Measurements from ENCODE around the gene ZNF793.

ZNF793 gene

DNA sequence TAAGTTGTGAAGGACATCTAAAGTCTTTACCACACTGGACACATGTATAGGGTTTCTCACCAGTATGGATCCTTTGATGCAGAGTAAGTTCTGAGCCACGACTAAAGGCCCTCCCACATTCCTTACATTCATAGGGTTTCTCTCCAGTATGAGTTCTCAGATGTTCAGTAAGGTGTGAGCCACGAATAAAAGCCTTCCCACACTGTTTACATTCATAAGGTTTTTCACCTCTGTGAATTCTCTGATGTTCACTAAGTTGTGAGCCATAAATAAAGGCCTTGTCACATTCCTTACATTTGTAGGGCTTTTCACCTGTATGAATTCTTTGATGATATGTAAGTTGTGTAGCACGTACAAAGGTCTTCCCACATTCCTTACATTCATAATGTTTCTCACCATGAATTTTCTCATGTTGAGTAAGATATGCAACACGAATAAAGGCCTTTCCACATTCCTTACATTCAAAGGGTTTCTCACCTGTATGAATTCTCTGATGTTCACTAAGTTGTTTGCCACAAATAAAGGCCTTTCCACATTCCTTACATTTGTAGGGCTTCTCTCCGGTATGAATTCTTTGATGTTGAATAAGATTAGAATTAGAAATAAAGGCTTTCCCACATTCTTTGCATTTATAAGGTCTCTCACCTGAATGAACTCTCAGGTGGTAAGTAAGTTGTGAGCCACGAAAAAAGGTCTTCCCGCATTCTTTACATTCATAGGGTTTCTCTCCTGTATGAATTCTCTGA lies 58.1 kb downstream of the ZNF793 start:
- ChIA-PET CTCF (interaction anchor here (1.2 kb wide), 1 partner anchor 18 kb away, joined by 4 read pairs; no protein-coding TSS in a partner anchor), POLR2A (no interaction called here)
- DNase-seq: peak in 1 of 3 donors; percentile 8
- Histone ChIP-seq H3K36me3 (ENCODE audit: control insufficient read depth in 4 of 4, insufficient read depth in 4 of 4, low read length in 3 of 4) (peaks cover 19 to 73% (median 22%) of the 10 kb centered on the region in 4 experiments), H3K4me3 (ENCODE audit: control insufficient read depth in 1 of 7, extremely low read depth in 1 of 7, insufficient read depth in 4 of 7, low read depth in 2 of 7, low read length in 6 of 7) (no peak overlapping the region), H3K27me3 (replicated peaks in 2 of 5; ENCODE audit: control insufficient read depth in 4 of 5, insufficient read depth in 5 of 5, low read length in 4 of 5) (no peaks in the 10 kb centered on the region), H3K4me1 (ENCODE audit: control extremely low read depth in 1 of 4, control insufficient read depth in 4 of 4, insufficient read depth in 4 of 4, low read length in 3 of 4) (no peaks in the 10 kb centered on the region), H3K27ac (ENCODE audit: insufficient read depth in 1 of 2, low read depth in 1 of 2, low read length in 2 of 2, poor library complexity in 1 of 2, severe bottlenecking in 2 of 2) (no peak overlapping the region), H3K9me3 (ENCODE audit: control extremely low read depth in 1 of 5, control insufficient read depth in 4 of 5, insufficient read depth in 2 of 5, low read depth in 1 of 5, low read length in 4 of 5) (peaks cover 31 to 89% (median 61%) of the 10 kb centered on the region in 5 experiments)
- WGBS (ENCODE audit: insufficient coverage): 100% methylated on average over 1 of the region's 7 CpGs

DNA sequence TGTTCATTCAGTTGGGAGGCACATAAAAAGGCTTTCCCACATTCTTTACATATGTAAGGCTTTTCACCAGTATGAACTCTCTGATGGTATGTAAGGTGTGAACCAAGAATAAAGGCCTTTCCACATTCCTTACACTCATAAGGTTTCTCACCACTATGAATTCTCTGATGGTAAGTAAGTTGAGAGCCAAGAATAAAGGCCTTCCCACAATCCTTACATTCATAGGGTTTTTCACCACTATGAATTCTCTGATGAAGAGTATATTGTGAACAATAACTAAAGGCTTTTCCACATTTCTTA lies 58.6 kb downstream of the ZNF793 start:
- ChIA-PET POLR2A (no interaction called here), CTCF (interaction anchor here (1.2 kb wide), 1 partner anchor 18 kb away, joined by 4 read pairs; no protein-coding TSS in a partner anchor)
- Histone ChIP-seq H3K4me1 (ENCODE audit: control extremely low read depth in 1 of 4, control insufficient read depth in 4 of 4, insufficient read depth in 4 of 4, low read length in 3 of 4) (no peaks in the 10 kb centered on the region), H3K27ac (ENCODE audit: insufficient read depth in 1 of 2, low read depth in 1 of 2, low read length in 2 of 2, poor library complexity in 1 of 2, severe bottlenecking in 2 of 2) (no peak overlapping the region), H3K9me3 (ENCODE audit: control extremely low read depth in 1 of 5, control insufficient read depth in 4 of 5, insufficient read depth in 2 of 5, low read depth in 1 of 5, low read length in 4 of 5) (peaks cover 32 to 88% (median 66%) of the 10 kb centered on the region in 5 experiments), H3K4me3 (ENCODE audit: control insufficient read depth in 1 of 7, extremely low read depth in 1 of 7, insufficient read depth in 4 of 7, low read depth in 2 of 7, low read length in 6 of 7) (no peak overlapping the region), H3K36me3 (ENCODE audit: control insufficient read depth in 4 of 4, insufficient read depth in 4 of 4, low read length in 3 of 4) (peaks cover 24 to 72% (median 25%) of the 10 kb centered on the region in 4 experiments), H3K27me3 (replicated peaks in 2 of 5; ENCODE audit: control insufficient read depth in 4 of 5, insufficient read depth in 5 of 5, low read length in 4 of 5) (no peaks in the 10 kb centered on the region)
- no peak for DNase-seq

DNA sequence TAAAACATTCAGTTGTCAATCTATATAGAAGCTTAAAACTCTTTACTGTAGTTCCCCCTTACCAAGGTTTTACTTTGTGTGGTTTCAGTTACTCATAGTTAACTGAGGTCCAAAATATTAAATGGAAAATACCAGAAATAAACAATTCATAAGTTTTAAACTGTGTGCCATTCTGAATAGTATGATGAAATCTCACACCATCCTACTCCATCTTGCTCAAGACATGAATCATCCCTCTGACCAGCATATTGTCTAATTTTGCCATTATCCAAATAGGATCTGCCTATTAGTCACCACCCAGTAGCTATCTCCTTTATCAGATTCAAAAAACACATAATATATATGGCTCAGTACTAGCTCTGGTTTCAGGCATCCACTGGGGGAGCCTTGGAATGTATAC lies 65.5 kb downstream of the ZNF793 start:
- POLR2A ChIA-PET: interaction anchor here (0.6 kb wide), 1 partner anchor 229 kb away, joined by 3 read pairs; no protein-coding TSS in a partner anchor
- Histone ChIP-seq H3K27me3 (replicated peaks in 2 of 5; ENCODE audit: control insufficient read depth in 4 of 5, insufficient read depth in 5 of 5, low read length in 4 of 5) (no peaks in the 10 kb centered on the region), H3K4me3 (ENCODE audit: control insufficient read depth in 1 of 7, extremely low read depth in 1 of 7, insufficient read depth in 4 of 7, low read depth in 2 of 7, low read length in 6 of 7) (no peak overlapping the region), H3K9me3 (ENCODE audit: control extremely low read depth in 1 of 5, control insufficient read depth in 4 of 5, insufficient read depth in 2 of 5, low read depth in 1 of 5, low read length in 4 of 5) (peaks cover 13 to 61% (median 38%) of the 10 kb centered on the region in 5 experiments), H3K4me1 (ENCODE audit: control extremely low read depth in 1 of 4, control insufficient read depth in 4 of 4, insufficient read depth in 4 of 4, low read length in 3 of 4) (no peaks in the 10 kb centered on the region), H3K36me3 (ENCODE audit: control insufficient read depth in 4 of 4, insufficient read depth in 4 of 4, low read length in 3 of 4) (peaks cover 20 to 39% (median 22%) of the 10 kb centered on the region in 4 experiments), H3K27ac (ENCODE audit: insufficient read depth in 1 of 2, low read depth in 1 of 2, low read length in 2 of 2, poor library complexity in 1 of 2, severe bottlenecking in 2 of 2) (no peak overlapping the region)
- CTCF ChIA-PET: no interaction called here
- DNase-seq: no peak

DNA sequence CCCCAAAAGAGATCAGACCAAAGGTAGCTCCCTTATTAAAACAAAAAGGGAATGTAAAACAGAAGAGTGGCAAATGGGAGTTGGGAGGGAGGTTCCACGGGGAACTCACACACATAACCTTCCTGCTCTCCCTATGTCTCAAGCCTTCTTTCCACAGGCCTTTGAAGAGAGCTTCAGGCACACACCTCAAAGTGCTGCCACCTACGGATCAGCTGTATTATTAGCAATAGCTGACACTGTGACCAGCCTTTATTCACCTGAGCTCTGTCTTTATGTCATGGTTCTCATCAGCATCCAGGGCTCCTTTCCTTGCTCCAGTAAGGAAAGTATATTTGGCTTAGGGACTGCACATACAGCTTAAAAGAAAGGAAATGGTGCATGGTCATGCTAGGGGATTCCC lies 76.6 kb downstream of the ZNF793 start:
- POLR2A ChIA-PET: no interaction called here
- peaks cover 46 to 91% (median 56%) of the 10 kb centered on the region in 4 experiments for H3K36me3 ChIP-seq (ENCODE audit: control insufficient read depth in 4 of 4, insufficient read depth in 4 of 4, low read length in 3 of 4)

More for the DNA sequence above, 76.6 kb downstream of the ZNF793 start:
- DNase-seq: no peak
- CTCF ChIA-PET: interaction anchor here (1.6 kb wide), 1 partner anchor 18 kb away, joined by 4 read pairs; no protein-coding TSS in a partner anchor
- H3K4me1 ChIP-seq (ENCODE audit: control extremely low read depth in 1 of 4, control insufficient read depth in 4 of 4, insufficient read depth in 4 of 4, low read length in 3 of 4): peaks cover 0 to 2% (median 0%) of the 10 kb centered on the region in 4 experiments
- peak overlapping the region in 1 of 7 experiments; percentile 46 for H3K4me3 ChIP-seq (ENCODE audit: control insufficient read depth in 1 of 7, extremely low read depth in 1 of 7, insufficient read depth in 4 of 7, low read depth in 2 of 7, low read length in 6 of 7)
- peaks cover 19 to 91% (median 72%) of the 10 kb centered on the region in 5 experiments for H3K9me3 ChIP-seq (ENCODE audit: control extremely low read depth in 1 of 5, control insufficient read depth in 4 of 5, insufficient read depth in 2 of 5, low read depth in 1 of 5, low read length in 4 of 5)
- H3K27me3 ChIP-seq (replicated peaks in 2 of 5; ENCODE audit: control insufficient read depth in 4 of 5, insufficient read depth in 5 of 5, low read length in 4 of 5): no peaks in the 10 kb centered on the region
- H3K27ac ChIP-seq (ENCODE audit: insufficient read depth in 1 of 2, low read depth in 1 of 2, low read length in 2 of 2, poor library complexity in 1 of 2, severe bottlenecking in 2 of 2): no peak overlapping the region
- 100% methylated on average over 1 of the region's 2 CpGs for WGBS (ENCODE audit: insufficient coverage)

Measured in common myeloid progenitor, CD34-positive (primary cell).